Vagina (tissue), 2 donors: ENCODE data around the gene OLFML3.
"Not testable (repeated sequence)": the region's sequence is repeated elsewhere in the genome, so short reads cannot be mapped to it uniquely, and the experiment has no call there.

Experiments
- POLR2A ChIP-seq, 2 donors: fragments of 450-650 bp; IDR thresholded peaks; one replicate each; pipeline ENCODE4 v1.6.1; 2017; ENCODE audit warnings: antibody characterized with exemption in 2 of 2, mild to moderate bottlenecking in 2 of 2, moderate library complexity in 2 of 2
- TF ChIP-seq, protein P1 (sequence below), 3 experiments: fragments of 450-650 bp in 2 of 3; fragments of 200-600 bp in 1 of 3; sonication (generic) in 1 of 3; IDR thresholded peaks; one replicate each; pipeline ENCODE4 v1.5.1; 2017 to 2019; ENCODE audit warnings: antibody characterized with exemption in 3 of 3, mild to moderate bottlenecking in 2 of 3, moderate library complexity in 2 of 3

DNA sequence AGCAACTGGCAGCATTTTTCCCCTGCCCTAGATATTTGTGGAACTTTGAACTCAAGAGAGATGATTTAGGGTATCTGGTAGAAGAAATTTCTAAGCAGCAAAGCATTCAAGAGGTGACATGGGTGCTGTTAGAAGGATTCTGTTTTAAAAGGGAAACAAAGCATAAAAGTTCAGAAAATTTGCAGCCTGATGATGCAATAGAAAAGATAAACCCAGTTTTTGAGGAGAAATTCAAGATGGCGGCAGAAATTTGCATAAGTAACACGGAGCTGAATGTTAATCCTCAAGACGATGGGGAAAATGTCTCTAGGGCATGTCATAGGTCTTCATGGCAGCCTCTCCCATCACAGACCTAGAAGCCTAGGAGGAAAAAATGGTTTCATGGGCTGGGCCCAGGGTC, 40.5 kb downstream of the OLFML3 start:
- TF ChIP-seq, protein P1, sequence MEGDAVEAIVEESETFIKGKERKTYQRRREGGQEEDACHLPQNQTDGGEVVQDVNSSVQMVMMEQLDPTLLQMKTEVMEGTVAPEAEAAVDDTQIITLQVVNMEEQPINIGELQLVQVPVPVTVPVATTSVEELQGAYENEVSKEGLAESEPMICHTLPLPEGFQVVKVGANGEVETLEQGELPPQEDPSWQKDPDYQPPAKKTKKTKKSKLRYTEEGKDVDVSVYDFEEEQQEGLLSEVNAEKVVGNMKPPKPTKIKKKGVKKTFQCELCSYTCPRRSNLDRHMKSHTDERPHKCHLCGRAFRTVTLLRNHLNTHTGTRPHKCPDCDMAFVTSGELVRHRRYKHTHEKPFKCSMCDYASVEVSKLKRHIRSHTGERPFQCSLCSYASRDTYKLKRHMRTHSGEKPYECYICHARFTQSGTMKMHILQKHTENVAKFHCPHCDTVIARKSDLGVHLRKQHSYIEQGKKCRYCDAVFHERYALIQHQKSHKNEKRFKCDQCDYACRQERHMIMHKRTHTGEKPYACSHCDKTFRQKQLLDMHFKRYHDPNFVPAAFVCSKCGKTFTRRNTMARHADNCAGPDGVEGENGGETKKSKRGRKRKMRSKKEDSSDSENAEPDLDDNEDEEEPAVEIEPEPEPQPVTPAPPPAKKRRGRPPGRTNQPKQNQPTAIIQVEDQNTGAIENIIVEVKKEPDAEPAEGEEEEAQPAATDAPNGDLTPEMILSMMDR (IDR thresholded peaks at IDR 0.05) = not testable (repeated sequence)
- not testable (repeated sequence) for TF ChIP-seq POLR2A (IDR thresholded peaks at IDR 0.05)
